Neutrophil (primary cell): ENCODE data around the gene NFIB.

Source experiments
- H3K27ac ChIP-seq: fragments of 200-600 bp; sonication (generic); 2 replicates; pipeline ENCODE4 v1.5.1; 2016; ENCODE audit warnings: mild to moderate bottlenecking, moderate library complexity
- H3K27me3 ChIP-seq: fragments of 200-600 bp; sonication (generic); 2 replicates; pipeline ENCODE4 v1.6.0; 2016; ENCODE audit warnings: mild to moderate bottlenecking
- H3K36me3 ChIP-seq: fragments of 200-600 bp; sonication (generic); 2 replicates; pipeline ENCODE4 v1.5.1; 2017
- H3K4me1 ChIP-seq, 2 experiments: fragments of 200-600 bp in 1 of 2; sonication (generic) in 1 of 2; 1 replicate in 1 of 2; 2 replicates in 1 of 2; pipeline versions ENCODE4 v1.5.1 to v1.6.1; 2013 to 2016; ENCODE audit warnings: low read depth in 1 of 2, low read length in 1 of 2, mild to moderate bottlenecking in 1 of 2, moderate library complexity in 1 of 2; ENCODE audit not compliant: control insufficient read depth in 1 of 2, insufficient read depth in 1 of 2
- H3K4me3 ChIP-seq, 2 experiments: fragments of 200-600 bp in 1 of 2; sonication (generic) in 1 of 2; 1 replicate in 1 of 2; 2 replicates in 1 of 2; pipeline ENCODE4 v1.5.1; 2013 to 2016; ENCODE audit warnings: low read depth in 1 of 2, low read length in 1 of 2, mild to moderate bottlenecking in 1 of 2, moderate library complexity in 1 of 2
- H3K9me3 ChIP-seq: fragments of 200-600 bp; sonication (generic); 2 replicates; pipeline ENCODE4 v1.5.1; 2016
- CTCF ChIP-seq: fragments of 200-600 bp; sonication (generic); IDR thresholded peaks from 2 replicates; pipeline ENCODE4 v1.5.1; 2016; ENCODE audit warnings: antibody characterized with exemption

The NFIB gene

GRCh38 chr9:14186096-14186495 is 127.8 kb downstream of the NFIB start:
- Histone ChIP-seq H3K36me3 (no peaks in the 10 kb centered on the region), H3K4me1 (no peaks in the 10 kb centered on the region), H3K27ac (no peak overlapping the region), H3K9me3 (no peaks in the 10 kb centered on the region), H3K4me3 (no peak overlapping the region), H3K27me3 (no peaks in the 10 kb centered on the region)
- no peak for TF ChIP-seq CTCF

GRCh38 chr9:14185016-14185415 is 128.9 kb downstream of the NFIB start:
- H3K4me1 ChIP-seq: no peaks in the 10 kb centered on the region
- no peak overlapping the region for H3K4me3 ChIP-seq
- no peaks in the 10 kb centered on the region for H3K27me3 ChIP-seq
- H3K36me3 ChIP-seq: no peaks in the 10 kb centered on the region
- H3K27ac ChIP-seq: no peak overlapping the region
- no peak for TF ChIP-seq CTCF
- no peaks in the 10 kb centered on the region for H3K9me3 ChIP-seq

GRCh38 chr9:14183001-14183400 is 130.9 kb downstream of the NFIB start:
- Histone ChIP-seq H3K36me3 (no peaks in the 10 kb centered on the region), H3K27me3 (no peaks in the 10 kb centered on the region), H3K9me3 (no peaks in the 10 kb centered on the region), H3K4me3 (no peak overlapping the region), H3K4me1 (no peaks in the 10 kb centered on the region), H3K27ac (no peak overlapping the region)
- no peak for TF ChIP-seq CTCF

GRCh38 chr9:14180960-14181537 is 132.9 kb downstream of the NFIB start:
- H3K27ac ChIP-seq: no peak overlapping the region
- no peak overlapping the region for H3K4me3 ChIP-seq
- H3K36me3 ChIP-seq: no peaks in the 10 kb centered on the region
- no peaks in the 10 kb centered on the region for H3K9me3 ChIP-seq
- TF ChIP-seq CTCF: no peak
- no peaks in the 10 kb centered on the region for H3K4me1 ChIP-seq
- no peaks in the 10 kb centered on the region for H3K27me3 ChIP-seq

- Histone ChIP-seq H3K4me3 (no peak overlapping the region), H3K36me3 (no peaks in the 10 kb centered on the region), H3K27ac (no peak overlapping the region), H3K27me3 (no peaks in the 10 kb centered on the region), H3K4me1 (no peaks in the 10 kb centered on the region), H3K9me3 (no peaks in the 10 kb centered on the region)
- TF ChIP-seq CTCF: no peak
These were observed 133.6 kb downstream of the NFIB start for GRCh38 chr9:14180093-14180959.
